ENCODE results near the gene GP1BA.

DNA sequence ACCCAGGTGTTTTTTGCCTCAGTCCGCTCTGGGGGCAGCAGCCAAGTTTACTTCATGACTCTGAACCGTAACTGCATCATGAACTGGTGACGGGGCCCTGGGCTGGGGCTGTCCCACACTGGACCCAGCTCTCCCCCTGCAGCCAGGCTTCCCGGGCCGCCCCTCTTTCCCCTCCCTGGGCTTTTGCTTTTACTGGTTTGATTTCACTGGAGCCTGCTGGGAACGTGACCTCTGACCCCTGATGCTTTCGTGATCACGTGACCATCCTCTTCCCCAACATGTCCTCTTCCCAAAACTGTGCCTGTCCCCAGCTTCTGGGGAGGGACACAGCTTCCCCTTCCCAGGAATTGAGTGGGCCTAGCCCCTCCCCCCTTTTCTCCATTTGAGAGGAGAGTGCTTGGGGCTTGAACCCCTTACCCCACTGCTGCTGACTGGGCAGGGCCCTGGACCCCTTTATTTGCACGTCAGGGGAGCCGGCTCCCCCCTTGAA is 34.8 kb upstream of the GP1BA start:
- TF ChIP-seq, protein P1, sequence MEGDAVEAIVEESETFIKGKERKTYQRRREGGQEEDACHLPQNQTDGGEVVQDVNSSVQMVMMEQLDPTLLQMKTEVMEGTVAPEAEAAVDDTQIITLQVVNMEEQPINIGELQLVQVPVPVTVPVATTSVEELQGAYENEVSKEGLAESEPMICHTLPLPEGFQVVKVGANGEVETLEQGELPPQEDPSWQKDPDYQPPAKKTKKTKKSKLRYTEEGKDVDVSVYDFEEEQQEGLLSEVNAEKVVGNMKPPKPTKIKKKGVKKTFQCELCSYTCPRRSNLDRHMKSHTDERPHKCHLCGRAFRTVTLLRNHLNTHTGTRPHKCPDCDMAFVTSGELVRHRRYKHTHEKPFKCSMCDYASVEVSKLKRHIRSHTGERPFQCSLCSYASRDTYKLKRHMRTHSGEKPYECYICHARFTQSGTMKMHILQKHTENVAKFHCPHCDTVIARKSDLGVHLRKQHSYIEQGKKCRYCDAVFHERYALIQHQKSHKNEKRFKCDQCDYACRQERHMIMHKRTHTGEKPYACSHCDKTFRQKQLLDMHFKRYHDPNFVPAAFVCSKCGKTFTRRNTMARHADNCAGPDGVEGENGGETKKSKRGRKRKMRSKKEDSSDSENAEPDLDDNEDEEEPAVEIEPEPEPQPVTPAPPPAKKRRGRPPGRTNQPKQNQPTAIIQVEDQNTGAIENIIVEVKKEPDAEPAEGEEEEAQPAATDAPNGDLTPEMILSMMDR (IDR thresholded peaks at IDR 0.05; ENCODE audit: poor library complexity, severe bottlenecking) = no peak
- TF ChIP-seq EZH2 (IDR thresholded peaks at IDR 0.05; ENCODE audit: borderline replicate concordance, insufficient read depth, low read length, poor library complexity, severe bottlenecking) (no peak), POLR2AphosphoS5 (IDR thresholded peaks at IDR 0.05) (no peak), TAF1 (IDR thresholded peaks at IDR 0.05; ENCODE audit: low read depth) (no peak), MXI1 (conservative IDR thresholded peaks at IDR 0.05; ENCODE audit: poor library complexity, severe bottlenecking) (no peak)
- TF ChIP-seq, protein P2, sequence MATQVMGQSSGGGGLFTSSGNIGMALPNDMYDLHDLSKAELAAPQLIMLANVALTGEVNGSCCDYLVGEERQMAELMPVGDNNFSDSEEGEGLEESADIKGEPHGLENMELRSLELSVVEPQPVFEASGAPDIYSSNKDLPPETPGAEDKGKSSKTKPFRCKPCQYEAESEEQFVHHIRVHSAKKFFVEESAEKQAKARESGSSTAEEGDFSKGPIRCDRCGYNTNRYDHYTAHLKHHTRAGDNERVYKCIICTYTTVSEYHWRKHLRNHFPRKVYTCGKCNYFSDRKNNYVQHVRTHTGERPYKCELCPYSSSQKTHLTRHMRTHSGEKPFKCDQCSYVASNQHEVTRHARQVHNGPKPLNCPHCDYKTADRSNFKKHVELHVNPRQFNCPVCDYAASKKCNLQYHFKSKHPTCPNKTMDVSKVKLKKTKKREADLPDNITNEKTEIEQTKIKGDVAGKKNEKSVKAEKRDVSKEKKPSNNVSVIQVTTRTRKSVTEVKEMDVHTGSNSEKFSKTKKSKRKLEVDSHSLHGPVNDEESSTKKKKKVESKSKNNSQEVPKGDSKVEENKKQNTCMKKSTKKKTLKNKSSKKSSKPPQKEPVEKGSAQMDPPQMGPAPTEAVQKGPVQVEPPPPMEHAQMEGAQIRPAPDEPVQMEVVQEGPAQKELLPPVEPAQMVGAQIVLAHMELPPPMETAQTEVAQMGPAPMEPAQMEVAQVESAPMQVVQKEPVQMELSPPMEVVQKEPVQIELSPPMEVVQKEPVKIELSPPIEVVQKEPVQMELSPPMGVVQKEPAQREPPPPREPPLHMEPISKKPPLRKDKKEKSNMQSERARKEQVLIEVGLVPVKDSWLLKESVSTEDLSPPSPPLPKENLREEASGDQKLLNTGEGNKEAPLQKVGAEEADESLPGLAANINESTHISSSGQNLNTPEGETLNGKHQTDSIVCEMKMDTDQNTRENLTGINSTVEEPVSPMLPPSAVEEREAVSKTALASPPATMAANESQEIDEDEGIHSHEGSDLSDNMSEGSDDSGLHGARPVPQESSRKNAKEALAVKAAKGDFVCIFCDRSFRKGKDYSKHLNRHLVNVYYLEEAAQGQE (IDR thresholded peaks at IDR 0.05; ENCODE audit: borderline replicate concordance) = no peak
